ENCODE results near the gene SNX8.
A peak's percentile ranks its signal among the peaks of the same experiment; 100 is the strongest.

The SNX8 gene

GRCh38 chr7:2242541-2243429, 71.5 kb downstream of the SNX8 start:
- DNase-seq = no peak

- DNase-seq = peak; percentile 78
These were observed 72.4 kb downstream of the SNX8 start, which contains the start of the genes MRM2 and NUDT1 for GRCh38 chr7:2241580-2242540. Gene MRM2 (minus strand): TSS chr7:2242205. CDS start chr7:2242169, 36 bp downstream. Gene NUDT1 (plus strand): TSS chr7:2242226. CDS start chr7:2244575, 2,349 bp downstream.

- DNase-seq = no peak
These were observed 75.0 kb downstream of the SNX8 start for GRCh38 chr7:2239242-2239641.

- no peak for DNase-seq
These were observed 77.1 kb downstream of the SNX8 start for GRCh38 chr7:2237109-2237602.

- DNase-seq = no peak
These were observed 80.3 kb downstream of the SNX8 start for GRCh38 chr7:2233926-2234325.

GRCh38 chr7:2232766-2233520, 81.3 kb downstream of the SNX8 start, which contains the start of gene MAD1L1:
Gene MAD1L1 (minus strand): TSS chr7:2232945. CDS start chr7:2230133, 2,812 bp downstream.
- peak; percentile 86 for DNase-seq

GRCh38 chr7:2231992-2232765, 82.1 kb downstream of the SNX8 start:
- peak; percentile 24 for DNase-seq

GRCh38 chr7:2230882-2231281, 83.4 kb downstream of the SNX8 start:
- no peak for DNase-seq

- no peak for DNase-seq
These were observed 84.0 kb downstream of the SNX8 start for GRCh38 chr7:2230226-2230625.

- no peak for DNase-seq
These were observed 84.8 kb downstream of the SNX8 start for GRCh38 chr7:2229467-2229866.

- no peak for DNase-seq
These were observed 85.3 kb downstream of the SNX8 start for GRCh38 chr7:2228921-2229320.

GRCh38 chr7:2227699-2228098, 86.5 kb downstream of the SNX8 start:
- no peak for DNase-seq

- no peak for DNase-seq
These were observed 88.4 kb downstream of the SNX8 start for GRCh38 chr7:2225830-2226229.

GRCh38 chr7:2225336-2225735, 88.9 kb downstream of the SNX8 start:
- DNase-seq = no peak

GRCh38 chr7:2224934-2225333, 89.3 kb downstream of the SNX8 start:
- DNase-seq = no peak

- no peak for DNase-seq
These were observed 89.7 kb downstream of the SNX8 start for GRCh38 chr7:2224491-2224928.

- no peak for DNase-seq
These were observed 90.9 kb downstream of the SNX8 start for GRCh38 chr7:2223321-2223720.

GRCh38 chr7:2222516-2222915, 91.7 kb downstream of the SNX8 start:
- DNase-seq = no peak

GRCh38 chr7:2220954-2221353, 93.3 kb downstream of the SNX8 start:
- DNase-seq = no peak

- DNase-seq = no peak
These were observed 93.7 kb downstream of the SNX8 start for GRCh38 chr7:2220506-2220905.

- DNase-seq = no peak
These were observed 94.2 kb downstream of the SNX8 start for GRCh38 chr7:2220030-2220429.
